ENCODE measurements around the gene PDE1C.
"Not testable (repeated sequence)": the region's sequence is repeated elsewhere in the genome, so short reads cannot be mapped to it uniquely, and the experiment has no call there.

PDE1C gene

GRCh38 chr7:31855530-31855929 is 214.7 kb downstream of the PDE1C start:
- no peak for DNase-seq

GRCh38 chr7:31853380-31853779 is 216.8 kb downstream of the PDE1C start:
- DNase-seq = no peak

- DNase-seq = no peak
Measured at GRCh38 chr7:31852462-31852861, 217.7 kb downstream of the PDE1C start.

GRCh38 chr7:31851119-31851518 is 219.1 kb downstream of the PDE1C start:
- DNase-seq = no peak

GRCh38 chr7:31850601-31851000 is 219.6 kb downstream of the PDE1C start:
- DNase-seq = no peak

GRCh38 chr7:31850066-31850465 is 220.1 kb downstream of the PDE1C start:
- no peak for DNase-seq

GRCh38 chr7:31835471-31835870 is 234.7 kb downstream of the PDE1C start:
- no peak for DNase-seq

DNA sequence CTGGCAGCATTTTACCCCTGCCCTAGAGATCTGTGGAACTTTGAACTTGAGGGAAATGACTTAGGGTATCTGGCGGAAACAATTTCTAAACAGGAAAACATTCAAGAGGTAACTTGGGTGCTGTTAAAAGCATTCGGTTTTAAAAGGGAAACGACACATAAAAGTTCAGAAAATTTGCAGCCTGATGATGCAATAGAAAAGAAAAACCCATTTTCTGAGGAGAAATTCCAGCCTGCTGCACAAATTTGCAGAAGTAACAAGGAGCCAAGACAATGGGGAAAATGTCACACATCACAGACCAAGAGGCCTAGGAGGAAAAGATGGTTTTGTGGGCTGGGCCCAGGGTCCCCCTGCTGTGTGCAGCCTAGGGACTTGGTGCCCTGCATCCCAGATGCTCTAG is 236.6 kb downstream of the PDE1C start:
- DNase-seq = not testable (repeated sequence)

DNA sequence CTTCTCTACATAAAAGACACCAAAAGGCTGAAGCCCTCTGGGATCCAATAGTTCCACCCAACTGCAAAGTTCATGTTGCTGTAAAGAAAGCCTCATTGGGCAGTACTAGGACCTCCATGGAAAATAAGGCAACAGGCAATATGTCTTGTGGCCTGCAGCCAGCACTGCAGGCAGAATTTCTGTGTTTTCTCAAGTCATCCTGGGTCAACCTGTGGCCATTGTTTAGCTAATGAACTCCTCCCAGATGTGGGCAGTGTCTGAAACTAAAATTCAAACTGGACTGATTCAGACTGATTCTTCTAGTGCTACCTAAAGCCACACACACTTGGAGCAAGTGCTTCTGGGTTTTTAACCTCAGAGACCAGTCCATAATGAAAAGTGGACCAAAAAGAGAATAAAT is 241.7 kb downstream of the PDE1C start:
- no peak for DNase-seq

DNA sequence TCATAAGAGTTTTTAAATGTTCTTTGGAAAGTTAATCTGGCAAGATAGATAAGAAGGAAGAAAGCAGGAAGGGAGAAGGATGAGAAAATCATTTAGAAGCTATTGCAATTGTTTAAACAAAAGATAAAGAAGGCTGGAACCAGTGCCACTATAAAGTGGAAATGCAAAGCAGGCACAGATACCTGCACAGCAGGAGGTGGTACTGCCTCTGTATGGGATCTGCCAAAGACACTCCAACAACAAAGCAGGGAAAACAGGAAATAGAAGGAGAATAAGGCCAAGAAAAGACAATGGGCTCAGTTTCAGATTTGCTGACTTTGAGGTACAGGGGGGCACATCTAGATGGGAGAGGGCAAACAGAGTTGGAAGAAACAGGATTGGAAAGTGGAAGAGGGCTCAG is 244.6 kb downstream of the PDE1C start:
- DNase-seq = no peak

- no peak for DNase-seq
Measured at GRCh38 chr7:31819031-31819430, 251.2 kb downstream of the PDE1C start.

DNA sequence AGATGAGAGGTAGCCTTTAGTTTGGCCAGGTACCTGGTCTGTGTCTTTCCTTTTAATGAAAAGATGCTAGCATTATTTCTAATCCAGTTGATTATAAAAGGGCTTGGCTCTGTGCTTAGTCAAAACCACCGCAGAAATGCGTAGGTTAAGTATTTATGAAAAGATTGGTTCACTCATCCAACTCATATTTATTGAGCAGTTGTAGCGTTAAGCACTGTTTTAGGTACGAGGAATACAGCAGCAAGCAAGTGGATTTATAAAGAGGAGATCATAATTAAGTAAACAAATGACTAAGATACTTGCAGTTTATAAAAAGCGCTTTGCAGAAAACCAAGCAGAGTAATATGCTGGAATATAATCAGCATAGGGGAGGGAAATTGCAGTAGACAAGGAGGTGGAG is 253.4 kb downstream of the PDE1C start:
- DNase-seq = no peak

DNA sequence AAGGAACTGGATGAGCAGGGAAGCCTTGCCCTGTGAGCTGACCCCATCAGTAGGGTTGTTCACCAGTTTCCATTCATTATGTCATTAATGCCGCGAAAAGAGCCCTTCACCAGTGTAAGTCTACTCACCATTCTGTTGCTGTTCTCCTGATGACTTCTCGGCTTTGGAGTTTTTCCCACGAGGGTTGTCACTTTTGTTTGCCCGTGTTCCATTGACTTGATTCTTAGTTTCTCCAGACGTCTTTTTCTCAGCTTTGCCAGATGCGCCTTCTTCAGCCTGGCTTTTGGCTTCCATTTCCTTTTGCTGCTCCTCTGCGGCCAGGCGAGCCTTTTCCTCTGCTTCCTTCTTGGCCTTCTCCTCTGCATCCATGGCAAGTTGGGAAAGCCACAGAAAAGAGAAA is 254.4 kb downstream of the PDE1C start:
- DNase-seq = no peak

GRCh38 chr7:31814187-31814586 is 256.0 kb downstream of the PDE1C start:
- DNase-seq = no peak

GRCh38 chr7:31811650-31812461 is 258.4 kb downstream of the PDE1C start:
- peak in 1 of 51 donors; percentile 5 for DNase-seq

GRCh38 chr7:31805209-31805818 is 264.9 kb downstream of the PDE1C start:
- DNase-seq = no peak

DNA sequence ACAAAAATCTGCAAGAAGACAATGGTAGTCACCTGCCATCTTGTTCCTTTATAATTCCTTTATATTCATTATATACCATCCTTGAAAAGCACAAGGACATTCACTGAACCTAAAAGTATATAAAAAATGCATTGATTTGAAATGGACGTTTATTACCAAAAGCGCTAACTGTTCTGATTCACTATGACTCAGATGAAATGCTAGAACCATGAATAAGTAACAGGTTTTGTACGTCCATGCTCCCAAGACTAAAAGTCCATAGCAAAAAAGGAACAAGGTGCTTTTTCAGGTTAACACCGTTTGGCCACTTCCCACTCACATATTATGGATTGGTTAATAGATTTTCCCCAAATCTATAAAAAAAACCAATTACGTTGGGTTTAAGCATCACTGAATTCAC is 273.8 kb downstream of the PDE1C start:
- DNase-seq = no peak

GRCh38 chr7:31794851-31795344 is 275.3 kb downstream of the PDE1C start:
- DNase-seq = no peak

DNA sequence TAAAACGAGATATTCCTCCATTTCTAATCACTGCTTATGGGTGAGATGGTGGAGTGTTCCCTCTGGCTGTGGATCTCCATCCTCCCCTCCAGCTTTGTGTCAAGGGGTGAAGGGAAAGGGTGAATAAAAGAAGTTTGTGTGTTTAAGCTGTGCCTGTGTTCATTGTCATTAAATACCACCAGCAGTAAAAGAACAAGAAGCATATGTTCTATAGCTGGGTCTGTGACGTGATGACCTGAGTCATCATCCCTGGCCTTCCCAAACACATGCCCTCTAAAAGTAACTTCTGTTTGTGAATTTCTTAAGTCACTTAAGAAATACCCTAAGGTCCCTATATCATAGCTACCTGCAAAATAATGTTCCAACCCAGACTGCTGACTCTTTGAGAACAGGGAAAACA is 278.3 kb downstream of the PDE1C start:
- no peak for DNase-seq

DNA sequence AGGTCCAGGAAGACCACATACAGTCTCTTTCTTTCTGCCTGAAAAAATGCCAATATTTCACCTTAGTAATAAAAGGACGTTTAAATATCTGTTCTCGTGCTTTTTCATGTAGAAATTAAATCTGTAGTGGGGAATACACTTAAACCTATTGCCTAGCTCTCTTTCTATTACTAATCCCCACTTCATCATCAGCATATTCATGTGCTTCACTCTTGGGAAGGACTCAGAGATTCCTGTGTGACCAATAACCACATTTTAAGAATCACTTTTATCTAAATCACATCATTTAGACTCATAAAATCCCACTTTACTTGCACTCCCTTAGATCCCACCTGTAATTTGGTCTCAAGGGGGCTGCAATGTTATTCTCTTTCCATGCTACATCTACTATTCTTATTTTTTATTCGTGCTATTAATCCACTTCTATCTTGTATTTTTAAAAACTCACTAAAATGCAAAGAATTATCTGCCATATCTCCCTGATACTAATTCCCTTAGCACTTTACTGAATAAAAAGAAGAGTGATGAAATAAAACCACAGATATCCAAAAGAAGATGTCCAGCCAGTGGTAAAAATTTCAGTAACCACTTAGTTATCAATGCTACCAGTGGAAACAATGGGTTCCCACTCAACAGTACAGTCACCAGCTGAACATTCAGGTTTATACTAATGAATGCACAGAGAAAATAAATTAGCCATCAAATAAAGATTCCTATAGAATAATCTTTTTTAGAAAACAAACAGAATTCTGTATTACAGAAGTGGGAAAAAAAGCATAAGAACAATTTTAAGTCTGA is 281.1 kb downstream of the PDE1C start:
- no peak for DNase-seq

DNA sequence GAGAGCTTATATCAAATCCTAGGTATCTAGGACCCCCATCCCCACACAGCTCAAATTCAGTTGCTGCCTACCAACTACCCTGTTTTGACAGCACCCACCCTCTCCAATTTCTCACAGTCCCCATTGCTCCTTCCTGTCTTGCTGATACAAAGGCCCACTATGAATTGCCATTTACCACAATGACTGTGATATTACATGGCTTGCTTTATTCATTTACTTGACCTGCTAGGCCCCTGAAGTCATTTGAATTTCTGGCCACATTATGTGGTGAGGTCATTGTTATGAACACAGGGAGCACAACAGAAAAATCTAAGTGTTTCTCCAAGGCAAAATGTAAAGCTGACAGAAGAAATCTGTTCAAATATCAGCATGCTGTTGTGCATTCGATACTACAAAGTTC is 281.8 kb downstream of the PDE1C start:
- DNase-seq = no peak

GRCh38 chr7:31786326-31786725 is 283.9 kb downstream of the PDE1C start:
- no peak for DNase-seq
